Midbrain (tissue), 1 donor: ENCODE results near the gene TPR.

Source experiments
- DNase-seq: peaks from one replicate; lab custom pipeline; 2025; lab: John Stamatoyannopoulos, UW

TPR gene

DNA sequence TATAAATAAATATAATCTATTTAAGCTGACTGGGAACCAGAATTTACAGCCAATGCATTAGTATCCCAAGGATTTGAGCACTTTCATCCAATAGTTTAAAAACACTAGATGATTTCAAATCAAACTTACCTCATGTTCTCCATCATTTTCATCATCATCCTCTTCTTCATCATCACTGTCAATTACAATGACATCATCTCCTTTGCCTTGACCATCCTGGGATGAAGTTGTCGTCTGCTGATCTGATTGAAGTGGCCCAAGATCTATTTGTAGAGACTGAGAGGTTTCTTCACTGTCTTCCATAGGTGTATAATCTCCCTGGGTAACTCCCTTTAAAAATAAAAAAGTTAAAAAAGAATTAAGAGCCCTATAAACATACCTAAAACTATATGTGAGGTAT is 47.7 kb downstream of the TPR start:
- no peak for DNase-seq

DNA sequence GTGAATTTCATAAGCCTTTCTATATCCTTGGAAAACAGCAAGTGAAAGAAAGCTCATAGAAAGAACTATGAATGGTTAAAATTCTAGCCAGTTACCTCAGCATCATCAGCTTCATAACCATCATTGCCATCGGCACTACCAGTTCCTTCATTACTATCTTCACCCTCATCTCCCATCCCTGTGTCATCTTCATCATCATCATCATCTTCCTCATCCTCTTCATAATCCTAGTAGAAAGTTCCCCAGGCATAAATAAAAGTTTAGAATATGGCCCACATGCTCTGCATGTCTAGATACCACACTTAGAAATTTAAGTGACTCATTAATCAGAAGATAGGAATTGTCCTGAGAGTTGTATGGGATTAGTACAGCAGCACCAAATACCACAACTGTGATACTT is 49.0 kb downstream of the TPR start:
- no peak for DNase-seq

- DNase-seq: no peak
Observed at GRCh38 chr1:186325239-186325638, 49.8 kb downstream of the TPR start.

DNA sequence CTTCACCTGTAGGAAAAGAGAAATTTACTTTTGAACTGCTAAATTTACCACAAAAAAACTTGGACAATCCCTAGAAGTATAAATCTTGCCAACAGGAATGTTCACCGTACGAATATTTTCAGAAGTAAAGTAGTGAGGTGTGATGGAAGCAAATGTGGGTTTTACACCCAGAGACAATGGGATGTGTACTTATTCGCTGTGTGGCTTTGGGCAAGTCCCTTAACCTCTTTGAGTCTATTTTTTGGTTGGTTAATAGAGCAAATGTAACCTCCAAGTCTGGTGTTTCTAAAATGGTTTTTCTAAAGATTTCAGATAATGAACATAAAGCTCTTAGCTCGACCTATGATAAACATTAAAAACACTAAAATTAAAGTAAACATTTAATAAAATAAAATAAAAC is 51.2 kb downstream of the TPR start:
- DNase-seq: no peak

- no peak for DNase-seq
Observed at GRCh38 chr1:186315570-186315969, 59.5 kb downstream of the TPR start.

GRCh38 chr1:186311375-186312051 is 63.5 kb downstream of the TPR start:
- no peak for DNase-seq

GRCh38 chr1:186310307-186310706 is 64.7 kb downstream of the TPR start:
- DNase-seq: no peak

GRCh38 chr1:186308264-186309060 is 66.6 kb downstream of the TPR start:
- DNase-seq: no peak

DNA sequence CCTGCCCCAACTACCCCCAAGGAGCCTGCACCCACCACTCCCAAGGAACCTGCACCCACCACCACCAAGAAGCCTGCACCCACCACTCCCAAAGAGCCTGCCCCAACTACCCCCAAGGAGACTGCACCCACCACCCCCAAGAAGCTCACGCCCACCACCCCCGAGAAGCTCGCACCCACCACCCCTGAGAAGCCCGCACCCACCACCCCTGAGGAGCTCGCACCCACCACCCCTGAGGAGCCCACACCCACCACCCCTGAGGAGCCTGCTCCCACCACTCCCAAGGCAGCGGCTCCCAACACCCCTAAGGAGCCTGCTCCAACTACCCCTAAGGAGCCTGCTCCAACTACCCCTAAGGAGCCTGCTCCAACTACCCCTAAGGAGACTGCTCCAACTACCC is 67.6 kb downstream of the TPR start:
- no peak for DNase-seq

- DNase-seq: no peak
Observed at GRCh38 chr1:186306533-186306932, 68.5 kb downstream of the TPR start.

DNA sequence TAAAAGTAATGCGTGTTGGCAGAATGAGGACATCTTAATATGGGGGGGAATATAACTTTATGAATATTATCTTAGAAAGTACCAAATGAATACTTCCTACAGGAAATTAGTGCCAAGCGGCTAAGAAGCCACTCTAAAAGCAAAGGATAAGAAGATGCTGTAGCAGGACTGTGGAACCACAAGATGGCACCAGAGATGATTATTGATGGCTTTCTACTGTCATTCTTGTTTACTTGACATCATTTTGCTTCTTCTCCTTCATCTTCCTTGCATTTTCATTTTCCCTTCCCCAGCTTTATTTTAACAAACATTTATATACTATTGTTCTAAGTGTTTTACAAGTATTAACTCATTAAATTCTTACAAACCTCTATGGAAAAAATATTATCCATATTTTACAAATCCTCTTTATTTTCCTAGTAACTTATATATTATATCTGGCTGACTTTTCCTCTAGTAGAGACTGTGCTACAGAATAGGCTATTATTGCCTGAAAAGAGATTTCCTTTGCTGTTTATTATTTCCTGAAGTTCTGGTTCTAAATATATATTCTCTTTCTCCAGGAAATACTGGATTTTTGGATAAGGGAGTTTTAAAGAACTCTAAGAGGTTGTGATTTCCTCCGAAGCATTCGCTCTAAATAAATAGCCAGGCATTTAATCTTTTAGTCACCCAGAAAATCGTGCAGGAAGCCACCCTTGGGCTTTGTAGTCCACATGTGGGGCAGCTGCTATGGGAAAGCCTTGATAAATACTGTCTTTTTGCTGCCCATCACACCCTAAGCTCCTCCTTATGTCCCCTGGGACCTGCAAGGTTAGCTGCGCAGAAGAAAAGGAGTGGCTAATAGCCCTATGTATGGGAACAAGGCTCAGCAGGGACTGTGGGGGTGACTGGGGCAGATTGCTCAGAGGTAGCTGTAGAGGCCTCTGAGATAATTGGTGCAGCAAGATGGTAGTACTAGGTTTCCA is 69.8 kb downstream of the TPR start:
- DNase-seq: peak; percentile 3

DNA sequence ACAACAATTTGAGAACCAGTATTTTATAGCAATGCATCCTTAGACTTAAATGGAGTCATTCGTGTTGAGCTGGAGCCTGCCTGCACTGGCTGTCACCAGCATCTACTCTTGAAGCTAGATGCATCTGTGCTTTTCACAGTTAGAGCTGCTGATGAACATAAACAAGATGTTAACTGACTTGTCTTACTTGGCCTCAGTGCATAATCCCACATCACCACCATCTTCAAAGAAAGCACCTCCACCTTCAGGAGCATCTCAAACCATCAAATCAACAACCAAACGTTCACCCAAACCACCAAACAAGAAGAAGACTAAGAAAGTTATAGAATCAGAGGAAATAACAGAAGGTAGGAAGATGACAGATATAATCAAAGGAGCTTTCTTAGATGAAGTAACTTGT is 71.1 kb downstream of the TPR start:
- DNase-seq: no peak

GRCh38 chr1:186302381-186302920 is 72.6 kb downstream of the TPR start:
- DNase-seq: no peak

DNA sequence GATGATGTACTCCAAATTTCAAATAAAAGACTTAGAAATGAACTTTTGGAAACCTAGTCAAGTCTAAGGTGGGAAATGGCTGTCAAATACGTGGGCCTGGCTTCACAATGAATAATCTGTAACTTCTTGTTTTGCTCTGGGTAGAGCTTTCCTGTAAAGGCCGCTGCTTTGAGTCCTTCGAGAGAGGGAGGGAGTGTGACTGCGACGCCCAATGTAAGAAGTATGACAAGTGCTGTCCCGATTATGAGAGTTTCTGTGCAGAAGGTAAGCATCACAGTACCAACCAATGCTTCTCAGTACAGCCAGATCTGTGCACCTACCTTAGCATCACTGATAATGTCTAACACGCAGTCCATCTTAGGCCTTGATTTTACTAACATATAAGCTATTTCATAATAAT is 73.6 kb downstream of the TPR start:
- no peak for DNase-seq

DNA sequence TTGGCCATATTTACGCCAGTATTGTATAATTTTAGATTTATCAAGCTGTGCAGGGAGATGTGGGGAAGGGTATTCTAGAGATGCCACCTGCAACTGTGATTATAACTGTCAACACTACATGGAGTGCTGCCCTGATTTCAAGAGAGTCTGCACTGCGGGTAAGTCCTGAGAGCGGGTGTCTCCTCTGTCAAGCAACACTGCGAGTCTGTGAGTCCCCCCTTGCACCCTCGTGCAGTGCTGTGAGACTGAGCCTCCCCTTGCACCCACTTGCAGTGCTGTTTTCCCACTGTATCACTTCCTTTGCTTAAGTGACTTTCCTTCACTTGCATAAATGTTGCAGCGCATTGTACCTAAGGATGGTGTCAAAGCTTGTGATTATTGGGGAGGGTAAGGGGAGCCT is 75.0 kb downstream of the TPR start:
- no peak for DNase-seq

DNA sequence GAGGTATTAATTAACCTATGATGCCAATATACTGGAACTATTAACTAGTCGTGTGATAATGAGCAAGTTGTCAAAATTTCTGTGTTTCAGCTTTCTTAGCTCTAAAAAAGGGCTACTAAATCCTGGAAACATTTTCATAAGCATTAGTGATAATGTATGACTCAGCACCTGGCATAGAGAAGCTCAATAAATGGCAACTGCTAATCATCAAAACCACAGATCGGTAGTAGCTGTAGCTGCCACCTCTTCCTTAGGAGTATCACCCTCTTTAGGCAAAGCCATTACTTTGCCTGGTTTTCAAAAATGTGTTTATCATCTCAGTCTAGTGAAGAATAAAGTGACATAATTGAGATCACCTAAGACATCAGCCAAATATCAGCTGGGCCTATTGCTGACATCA is 75.5 kb downstream of the TPR start:
- DNase-seq: no peak

DNA sequence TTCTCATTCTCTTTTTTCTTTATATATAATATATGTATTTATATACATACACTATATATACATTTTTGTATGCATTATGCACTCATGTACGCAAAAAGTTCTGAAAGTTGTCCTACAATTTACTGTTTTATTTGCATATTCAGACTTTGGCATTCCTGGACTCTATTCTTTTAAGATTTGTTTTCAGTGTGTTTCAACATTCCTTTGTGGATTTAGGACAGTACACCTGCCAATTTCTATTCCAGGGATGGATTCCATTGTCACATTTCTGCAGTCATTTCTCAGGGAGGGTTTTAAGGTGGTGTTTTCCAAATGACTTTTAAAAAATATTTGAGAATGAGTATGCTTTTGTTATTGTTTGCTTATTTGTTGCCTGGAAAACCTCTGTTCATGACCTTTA is 76.2 kb downstream of the TPR start:
- no peak for DNase-seq

DNA sequence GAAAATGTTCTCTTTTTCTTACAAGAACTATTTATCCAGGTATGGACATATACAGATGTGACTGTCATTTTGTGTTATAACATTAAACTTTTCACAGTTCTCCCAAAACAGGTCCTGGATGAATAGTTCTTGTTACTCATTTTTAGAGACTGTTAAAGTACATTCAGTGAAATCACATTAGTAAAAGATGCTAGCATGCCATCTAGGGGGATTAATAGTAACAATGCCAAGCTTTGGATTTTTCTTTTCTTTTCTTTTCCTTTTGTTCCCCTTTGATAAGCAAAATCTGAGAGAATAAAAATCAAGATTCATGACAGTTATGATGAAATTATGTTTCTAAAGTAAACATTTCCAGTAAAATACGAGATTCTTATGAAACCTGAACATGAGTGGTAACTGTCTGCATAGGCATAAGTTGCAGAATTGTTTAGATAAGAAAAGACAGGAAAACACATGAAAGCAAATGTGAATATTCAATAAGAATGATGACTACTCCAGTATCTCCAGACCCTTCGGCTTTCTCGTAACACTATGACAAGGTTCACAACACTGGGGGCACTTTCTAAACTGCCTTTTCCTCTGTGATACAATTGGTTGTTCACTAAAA is 77.5 kb downstream of the TPR start:
- no peak for DNase-seq

- DNase-seq: no peak
Observed at GRCh38 chr1:186295980-186296379, 79.1 kb downstream of the TPR start, which contains the start of gene PRG4. TSS of gene PRG4 (plus strand) at chr1:186296279.

DNA sequence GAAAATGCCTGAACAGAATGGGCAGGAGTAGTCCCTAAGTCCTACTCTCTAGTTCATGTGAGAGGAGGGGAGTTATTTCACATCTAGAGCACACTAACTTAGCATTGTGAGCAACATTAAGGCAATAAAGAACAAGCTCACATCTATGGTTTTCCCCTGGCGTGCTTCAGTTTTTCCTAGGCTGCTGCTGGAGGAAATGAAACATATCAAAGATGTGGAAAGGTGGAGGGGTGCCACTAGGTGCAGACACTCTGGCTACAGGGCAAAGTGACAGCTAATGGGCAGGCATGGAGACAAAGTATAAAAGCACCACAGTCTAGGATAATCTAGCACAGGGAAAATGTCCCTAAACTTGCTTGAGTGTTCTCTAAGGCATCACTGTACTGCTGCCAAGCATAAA is 82.2 kb downstream of the TPR start:
- DNase-seq: no peak

DNA sequence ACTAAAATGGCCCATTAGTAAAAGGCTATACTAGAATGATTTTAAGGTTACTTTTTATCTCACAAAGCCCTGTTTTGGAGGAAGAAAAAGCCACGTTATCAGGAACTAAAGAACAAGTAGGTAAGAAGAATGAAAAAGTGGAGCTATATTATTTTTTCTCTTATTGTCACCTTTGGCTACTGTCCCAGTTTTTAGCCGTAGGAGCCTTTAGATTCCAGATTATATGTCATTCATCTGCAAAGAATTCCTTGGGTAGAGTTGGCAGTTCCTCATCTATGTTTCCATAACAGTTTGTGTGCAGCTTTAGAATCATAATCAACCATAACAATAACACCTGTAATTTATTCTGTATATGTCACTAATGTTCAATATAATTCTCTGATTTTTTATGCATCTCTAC is 83.8 kb downstream of the TPR start:
- no peak for DNase-seq
